Astrocyte of the spinal cord (primary cell): Measurements from ENCODE around the gene DEPP1.

ENCODE experiments used
- DNase-seq: peaks from one replicate; pipeline ENCODE4 v3.0.0; 2011; ENCODE audit warnings: low read depth, low spot score
- H3K4me3 ChIP-seq: 2 replicates; pipeline ENCODE4 v1.5.1; 2011; ENCODE audit warnings: low read depth, mild to moderate bottlenecking, low read length, moderate library complexity
- in situ Hi-C: cut with HindIII; loops from 2 replicates; pipeline ENCODE4 v1.10.0; 2017; ENCODE audit warnings: low sequenced_read_pairs
- TF ChIP-seq, protein P1 (sequence below): IDR thresholded peaks from 2 replicates; pipeline ENCODE4 v1.5.1; 2012; ENCODE audit warnings: low read depth, mild to moderate bottlenecking, low read length, inconsistent platforms

DEPP1 gene

DNA sequence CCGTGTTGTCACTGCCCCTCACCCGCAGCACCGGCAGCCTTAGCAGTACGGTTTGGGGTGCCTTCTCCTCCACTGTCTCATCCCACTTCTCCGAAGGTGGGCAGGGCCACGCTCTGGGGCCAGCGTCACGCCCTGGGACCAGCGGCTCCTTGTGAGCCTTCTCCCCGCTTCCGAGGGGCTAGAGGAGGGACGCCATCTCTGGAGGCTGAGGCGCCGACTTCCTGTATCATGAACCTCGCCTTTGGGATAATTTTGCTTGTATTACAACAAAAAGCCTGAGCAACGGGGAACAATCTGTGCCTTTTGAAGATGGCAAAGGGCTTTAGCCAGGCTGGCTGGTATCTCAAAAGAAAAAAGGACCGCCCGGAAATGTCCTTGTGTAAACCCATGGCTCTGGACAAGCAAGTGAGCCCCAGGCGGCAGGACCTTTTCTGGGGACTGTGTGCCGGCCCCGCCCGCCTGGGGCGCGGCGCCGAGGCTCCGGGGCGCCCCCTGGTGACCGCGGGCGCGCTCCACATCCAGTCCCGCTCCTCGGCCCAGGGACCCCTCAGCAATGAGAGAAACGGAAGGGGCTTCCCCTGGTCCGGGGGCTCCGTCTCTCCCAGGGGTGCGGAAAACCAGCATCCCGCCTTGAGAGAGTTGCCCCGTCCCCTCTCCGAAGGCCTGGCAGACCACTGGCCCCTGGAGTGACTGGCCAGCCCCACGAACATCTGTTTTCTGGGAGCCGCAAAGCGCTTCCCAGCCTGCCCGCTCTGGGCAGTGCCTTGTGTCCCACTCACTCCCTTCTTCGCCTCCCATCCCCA lies 3.8 kb downstream of the DEPP1 start:
- in situ Hi-C loops = no loop called here
- peak overlapping the region; percentile 26 for H3K4me3 ChIP-seq
- peak; percentile 44 for DNase-seq
- TF ChIP-seq, protein P1, sequence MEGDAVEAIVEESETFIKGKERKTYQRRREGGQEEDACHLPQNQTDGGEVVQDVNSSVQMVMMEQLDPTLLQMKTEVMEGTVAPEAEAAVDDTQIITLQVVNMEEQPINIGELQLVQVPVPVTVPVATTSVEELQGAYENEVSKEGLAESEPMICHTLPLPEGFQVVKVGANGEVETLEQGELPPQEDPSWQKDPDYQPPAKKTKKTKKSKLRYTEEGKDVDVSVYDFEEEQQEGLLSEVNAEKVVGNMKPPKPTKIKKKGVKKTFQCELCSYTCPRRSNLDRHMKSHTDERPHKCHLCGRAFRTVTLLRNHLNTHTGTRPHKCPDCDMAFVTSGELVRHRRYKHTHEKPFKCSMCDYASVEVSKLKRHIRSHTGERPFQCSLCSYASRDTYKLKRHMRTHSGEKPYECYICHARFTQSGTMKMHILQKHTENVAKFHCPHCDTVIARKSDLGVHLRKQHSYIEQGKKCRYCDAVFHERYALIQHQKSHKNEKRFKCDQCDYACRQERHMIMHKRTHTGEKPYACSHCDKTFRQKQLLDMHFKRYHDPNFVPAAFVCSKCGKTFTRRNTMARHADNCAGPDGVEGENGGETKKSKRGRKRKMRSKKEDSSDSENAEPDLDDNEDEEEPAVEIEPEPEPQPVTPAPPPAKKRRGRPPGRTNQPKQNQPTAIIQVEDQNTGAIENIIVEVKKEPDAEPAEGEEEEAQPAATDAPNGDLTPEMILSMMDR = peak; percentile 82

- TF ChIP-seq, protein P1 = no peak
- in situ Hi-C loops = no loop called here
- no peak for DNase-seq
- no peak overlapping the region for H3K4me3 ChIP-seq
Measured at GRCh38 chr10:44974082-44974627, 4.5 kb downstream of the DEPP1 start.

DNA sequence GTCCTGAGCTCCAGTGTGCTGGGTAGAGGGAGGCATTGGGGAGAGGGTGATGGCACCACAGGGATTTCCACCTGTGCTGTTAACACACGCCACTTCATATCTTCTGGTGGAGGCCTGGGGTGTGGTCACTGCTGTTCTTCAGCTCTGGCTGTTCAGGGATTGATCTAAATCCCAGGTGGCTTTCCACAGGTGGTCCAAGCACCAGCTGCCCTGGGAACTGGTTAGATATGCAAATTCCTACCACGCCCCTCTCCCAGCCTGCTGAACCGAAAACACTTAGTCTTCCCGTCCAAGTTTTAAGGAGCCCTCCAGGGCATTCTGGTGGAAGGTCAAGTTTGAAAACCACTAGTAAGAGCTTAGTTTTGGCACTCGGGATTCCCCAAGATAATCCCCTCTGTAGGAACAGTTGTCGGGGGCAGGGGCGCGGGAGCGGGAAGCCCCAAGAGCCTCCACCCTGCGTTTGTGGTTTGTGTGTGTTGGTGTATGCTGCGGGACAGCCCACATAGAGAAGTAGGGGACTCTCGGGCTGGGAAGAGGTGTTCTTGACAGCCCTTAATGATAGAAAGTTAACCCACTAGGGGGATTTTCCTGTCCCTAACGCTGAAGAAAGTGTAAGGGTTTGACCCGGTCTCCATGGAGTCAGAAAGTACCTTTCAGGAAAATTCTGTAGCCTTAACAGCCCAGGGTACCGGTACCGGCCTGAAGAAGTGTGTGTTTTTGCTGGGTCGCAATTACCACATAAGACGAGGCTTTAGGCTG lies 5.1 kb downstream of the DEPP1 start:
- no peak overlapping the region for H3K4me3 ChIP-seq
- in situ Hi-C loops = no loop called here
- DNase-seq = no peak
- TF ChIP-seq, protein P1 = no peak

- TF ChIP-seq, protein P1 = no peak
- no peak overlapping the region for H3K4me3 ChIP-seq
- in situ Hi-C loops = no loop called here
- DNase-seq = no peak
Measured at GRCh38 chr10:44972874-44973306, 5.7 kb downstream of the DEPP1 start.

- no peak overlapping the region for H3K4me3 ChIP-seq
- in situ Hi-C loops = no loop called here
- TF ChIP-seq, protein P1 = no peak
- no peak for DNase-seq
Measured at GRCh38 chr10:44971935-44972757, 6.5 kb downstream of the DEPP1 start.

DNA sequence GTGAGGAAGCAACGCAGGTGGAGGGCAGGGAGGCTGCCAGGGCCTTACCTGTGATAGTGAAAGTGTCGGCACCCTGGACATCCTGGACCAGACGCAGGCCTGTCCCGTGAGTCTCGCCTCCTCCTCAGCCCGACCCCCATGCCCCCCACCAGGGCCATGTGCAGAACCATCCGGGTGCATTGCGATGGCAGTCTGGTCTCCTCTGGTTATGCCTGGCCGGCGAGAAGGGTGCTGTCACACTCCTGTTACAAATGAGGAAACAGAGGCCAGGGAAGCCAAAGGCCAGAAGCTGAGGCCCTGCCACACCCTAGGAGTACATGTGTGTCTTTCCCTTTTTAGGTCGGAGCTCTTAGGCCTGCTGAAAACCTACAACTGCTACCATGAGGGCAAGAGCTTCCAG lies 7.2 kb downstream of the DEPP1 start:
- TF ChIP-seq, protein P1 = no peak

More for the DNA sequence above, 7.2 kb downstream of the DEPP1 start:
- H3K4me3 ChIP-seq = no peak overlapping the region
- in situ Hi-C loops = no loop called here
- no peak for DNase-seq
